GM23338 (cell line): Measurements from ENCODE around the gene MPP3. TPM values are rescaled to one million over a fixed set of nuclear protein-coding genes. Genes with fewer than 3 reads are reported as not detected.

Experiments
- ATAC-seq: fragments of 200-7000 bp; cut with Tn5 transposase; 3 replicates; pipeline ENCODE4 v1.9.1; 2020
- DNase-seq: peaks from one replicate; pipeline ENCODE4 v3.0.0-alpha.2; 2015; ENCODE audit warnings: low spot score
- H2AFZ ChIP-seq: fragments of 200-600 bp; sonication (generic); 2 replicates; pipeline ENCODE4 v1.8.0; 2016; ENCODE audit warnings: antibody characterized with exemption, mild to moderate bottlenecking, moderate library complexity
- H3F3A ChIP-seq: fragments of 200-600 bp; sonication (generic); replicated peaks from 2 replicates; pipeline ENCODE4 v1.8.0; 2017; ENCODE audit warnings: antibody characterized with exemption, mixed run types, low read depth
- H3K27ac ChIP-seq: fragments of 200-600 bp; sonication (generic); 2 replicates; pipeline ENCODE4 v1.6.1; 2016; ENCODE audit warnings: low read depth
- H3K27me3 ChIP-seq: fragments of 200-600 bp; sonication (generic); 2 replicates; pipeline ENCODE4 v1.8.0; 2016; ENCODE audit warnings: mild to moderate bottlenecking, mixed run types, moderate library complexity; ENCODE audit not compliant: insufficient read depth
- H3K36me3 ChIP-seq: fragments of 200-600 bp; sonication (generic); 2 replicates; pipeline ENCODE4 v1.8.0; 2016; ENCODE audit warnings: mild to moderate bottlenecking; ENCODE audit not compliant: insufficient read depth
- H3K4me1 ChIP-seq: fragments of 200-600 bp; sonication (generic); 2 replicates; pipeline ENCODE4 v1.8.0; 2016; ENCODE audit warnings: mild to moderate bottlenecking, moderate library complexity; ENCODE audit not compliant: insufficient read depth
- H3K4me2 ChIP-seq: fragments of 200-600 bp; sonication (generic); 2 replicates; pipeline ENCODE4 v1.7.1; 2017; ENCODE audit warnings: mixed run types
- H3K4me3 ChIP-seq: fragments of 200-600 bp; sonication (generic); 2 replicates; pipeline ENCODE4 v1.6.1; 2016; ENCODE audit warnings: mixed run types
- H3K79me2 ChIP-seq: fragments of 200-600 bp; sonication (generic); replicated peaks from 2 replicates; pipeline ENCODE4 v1.8.0; 2017; ENCODE audit warnings: mild to moderate bottlenecking; ENCODE audit not compliant: insufficient read depth
- H3K9me2 ChIP-seq: fragments of 200-600 bp; sonication (generic); 2 replicates; pipeline ENCODE4 v1.8.0; 2017; ENCODE audit not compliant: insufficient read depth
- H4K20me1 ChIP-seq: fragments of 200-600 bp; sonication (generic); replicated peaks from 2 replicates; pipeline ENCODE4 v1.8.0; 2017; ENCODE audit warnings: mild to moderate bottlenecking; ENCODE audit not compliant: insufficient read depth
- H3K27ac Mint-ChIP-seq: 2 replicates; pipeline ENCODE4 v1.8.0; 2020; ENCODE audit warnings: inconsistent platforms, mild to moderate bottlenecking, moderate library complexity, mixed read lengths
- H3K27me3 Mint-ChIP-seq: 3 replicates; pipeline ENCODE4 v1.8.0; 2022; ENCODE audit warnings: low read depth, mild to moderate bottlenecking, moderate library complexity, mixed read lengths, inconsistent platforms; ENCODE audit not compliant: insufficient read depth, poor library complexity
- H3K36me3 Mint-ChIP-seq: 3 replicates; pipeline ENCODE4 v1.8.0; 2021; ENCODE audit warnings: low read depth, mild to moderate bottlenecking, inconsistent platforms, moderate library complexity, mixed read lengths
- H3K4me1 Mint-ChIP-seq: 3 replicates; pipeline ENCODE4 v1.8.0; 2020; ENCODE audit warnings: mild to moderate bottlenecking, inconsistent platforms, mixed read lengths
- H3K4me3 Mint-ChIP-seq: 3 replicates; pipeline ENCODE4 v1.8.0; 2021; ENCODE audit warnings: moderate library complexity, mild to moderate bottlenecking, inconsistent platforms, mixed read lengths
- H3K9me3 Mint-ChIP-seq: 3 replicates; pipeline ENCODE4 v1.8.0; 2020; ENCODE audit warnings: moderate library complexity, mild to moderate bottlenecking, inconsistent platforms, mixed read lengths
- CTCF ChIP-seq, 2 experiments: fragments of 200-600 bp in 1 of 2; sonication (generic) in 1 of 2; conservative IDR thresholded peaks; 2 replicates each; pipeline versions ENCODE4 v1.5.1 to v1.6.1; 2016 to 2017; ENCODE audit warnings: antibody characterized with exemption in 2 of 2, low read depth in 2 of 2, mild to moderate bottlenecking in 2 of 2, moderate library complexity in 1 of 2
- EZH2 ChIP-seq: fragments of 200-600 bp; sonication (generic); IDR thresholded peaks from one replicate; pipeline ENCODE4 v1.8.0; 2017; ENCODE audit warnings: antibody characterized with exemption, mild to moderate bottlenecking, low read depth; ENCODE audit not compliant: unreplicated experiment
- EZH2phosphoT487 ChIP-seq: fragments of 200-600 bp; sonication (generic); IDR thresholded peaks from one replicate; pipeline ENCODE4 v1.8.1; 2018; ENCODE audit warnings: antibody characterized with exemption; ENCODE audit not compliant: unreplicated experiment
- POLR2AphosphoS5 ChIP-seq: IDR thresholded peaks from 2 replicates; pipeline ENCODE4 v1.6.1; 2016; ENCODE audit warnings: antibody characterized with exemption, low read depth
- ZNF114 ChIP-seq: fragments of 250-450 bp; sonication (Bioruptor Pico); IDR thresholded peaks from 2 replicates; pipeline ENCODE4 v1.5.0; 2020; ENCODE audit warnings: mild to moderate bottlenecking, moderate library complexity
- polyA plus RNA-seq: library from polyadenylated mRNA; unstranded; fragments of >200 nt; fragmentation: Nextera tagmentation; extraction: Ambion mirVana; gene quantifications from 2 replicates; pipeline ENCODE4 v1.2.1, GENCODE V29; 2016
- total RNA-seq: library from RNA; depleted of rRNA; stranded (reverse); fragments of >200 nt; shearing (Covaris generic); gene quantifications from 2 replicates; pipeline ENCODE4 v1.2.3, GENCODE V29; 2014

MPP3 gene
- total and polyA plus RNA-seq, 2 experiments from 2014 or later, result 6.6 to 7.4 TPM

DNA sequence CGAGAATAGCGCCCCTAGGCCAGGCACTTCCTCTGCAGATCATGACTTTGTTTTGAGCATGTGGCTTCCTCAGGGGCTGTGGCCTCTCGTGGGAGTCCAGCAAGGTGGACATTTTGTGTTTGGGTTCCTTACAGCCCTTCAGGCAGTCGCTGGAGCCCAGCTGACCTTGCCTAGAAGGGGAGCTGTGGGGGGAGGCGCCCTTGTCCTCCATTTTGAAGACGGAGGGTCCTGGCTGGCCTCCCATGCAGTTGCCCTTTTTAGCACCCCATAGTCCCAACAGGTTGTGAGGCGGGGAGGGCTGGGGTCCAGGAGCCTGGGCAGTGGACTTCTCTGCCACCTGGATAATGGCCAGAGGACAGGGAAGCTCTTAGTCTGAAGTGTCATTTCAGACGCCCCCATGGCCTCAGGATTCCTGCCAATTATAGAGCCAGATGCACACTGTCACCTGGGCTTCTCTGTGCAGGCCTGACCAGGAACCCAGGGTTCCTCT, 75.7 kb downstream of the MPP3 start:
- Mint-ChIP-seq H3K27ac (no peak overlapping the region), H3K4me1 (peaks cover 43% of the 10 kb centered on the region), H3K9me3 (no peaks in the 10 kb centered on the region), H3K4me3 (no peak overlapping the region), H3K27me3 (peaks cover 22% of the 10 kb centered on the region), H3K36me3 (no peaks in the 10 kb centered on the region)
- Histone ChIP-seq H3K4me1 (peaks cover 25% of the 10 kb centered on the region), H2AFZ (no peak overlapping the region), H3K27ac (no peak overlapping the region), H3K4me2 (no peak overlapping the region), H3F3A (peaks cover 7% of the 10 kb centered on the region; the same call in 1 of the 2 replicates), H4K20me1 (no peaks in the 10 kb centered on the region), H3K36me3 (no peaks in the 10 kb centered on the region), H3K79me2 (no peaks in the 10 kb centered on the region), H3K4me3 (no peak overlapping the region), H3K27me3 (peaks cover 30% of the 10 kb centered on the region), H3K9me2 (no peaks in the 10 kb centered on the region)
- ATAC-seq, result no peak
- DNase-seq, result no peak
- no peak for TF ChIP-seq ZNF114 (CRISPR knock-in tag)
- peak in 1 of 2 experiments; percentile 13; a peak in 1 of 4 replicates for TF ChIP-seq CTCF (conservative IDR thresholded peaks at IDR 0.05; ENCODE audit: low read depth in 2 of 2)

DNA sequence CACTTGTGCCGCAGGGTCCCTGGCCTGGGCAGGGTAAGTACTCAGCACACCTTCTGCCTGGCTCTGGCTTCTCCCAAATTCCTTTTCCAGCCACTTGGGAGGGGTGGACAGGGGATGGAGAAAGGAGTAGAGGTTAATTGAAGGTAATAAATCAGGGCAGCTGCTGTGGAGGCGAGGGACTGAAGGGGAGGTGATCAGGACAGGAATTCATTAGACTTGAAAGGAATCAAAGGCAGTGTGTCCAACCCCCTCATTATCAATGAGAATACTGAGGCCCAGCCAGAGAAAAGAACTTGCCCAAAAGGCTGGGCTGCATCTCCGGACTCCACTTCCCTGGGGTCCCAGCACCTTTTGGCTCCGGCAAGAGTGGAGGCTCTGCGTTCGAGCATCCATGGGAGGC, 76.7 kb downstream of the MPP3 start:
- peak overlapping the region; percentile 82; the same call in 1 of the 2 replicates for H3K4me2 ChIP-seq
- H3K27ac Mint-ChIP-seq, result no peak overlapping the region
- H3K4me3 ChIP-seq, result no peak overlapping the region
- peaks cover 22% of the 10 kb centered on the region for H3K27me3 Mint-ChIP-seq
- peaks cover 42% of the 10 kb centered on the region for H3K4me1 Mint-ChIP-seq
- H3K27me3 ChIP-seq, result peaks cover 30% of the 10 kb centered on the region
- H3K36me3 Mint-ChIP-seq, result no peaks in the 10 kb centered on the region
- H3K9me3 Mint-ChIP-seq, result no peaks in the 10 kb centered on the region
- peaks cover 7% of the 10 kb centered on the region; the same call in 1 of the 2 replicates for H3F3A ChIP-seq
- H3K27ac ChIP-seq, result no peak overlapping the region
- H3K79me2 ChIP-seq, result no peaks in the 10 kb centered on the region
- H3K4me3 Mint-ChIP-seq, result peak overlapping the region; percentile 64; the same call in 2 of the 3 replicates
- TF ChIP-seq POLR2AphosphoS5 (no peak), EZH2phosphoT487 (no peak), CTCF (conservative IDR thresholded peaks at IDR 0.05; ENCODE audit: low read depth in 2 of 2) (no peak), EZH2 (no peak)
- DNase-seq (no peak), ATAC-seq (no peak)
- H3K9me2 ChIP-seq, result no peaks in the 10 kb centered on the region
- peaks cover 25% of the 10 kb centered on the region for H3K4me1 ChIP-seq
- H2AFZ ChIP-seq, result 0 out of 2 replicates have a peak overlapping the region, but pooled peaks have one; percentile 100
- no peaks in the 10 kb centered on the region for H4K20me1 ChIP-seq
- no peaks in the 10 kb centered on the region for H3K36me3 ChIP-seq
